Heart right ventricle (tissue), 16 donors: ENCODE data around the gene ADGRE2. TPM values are rescaled to one million over a fixed set of nuclear protein-coding genes. Genes with fewer than 3 reads are reported as not detected.
"Not testable (repeated sequence)": the region's sequence is repeated elsewhere in the genome, so short reads cannot be mapped to it uniquely, and the experiment has no call there.

Source experiments
- ATAC-seq, 8 donors: fragments of 200-7000 bp; cut with Tn5 transposase; one replicate each; pipeline ENCODE4 v1.9.1; 2020; ENCODE audit warnings: mild to moderate bottlenecking in 8 of 8, moderate library complexity in 8 of 8, moderate number of reproducible peaks in 1 of 8
- DNase-seq, 2 donors: peaks; one replicate each; pipeline ENCODE4 v3.0.0-alpha.2; 2020
- H3K27ac ChIP-seq, 10 donors: fragments of 200-600 bp; sonication (generic) in 2 of 10; one replicate each; pipeline versions ENCODE4 v1.5.0 to v1.8.0; 2020 to 2022; ENCODE audit warnings: mild to moderate bottlenecking in 3 of 10
- H3K27me3 ChIP-seq, 7 donors: fragments of 200-600 bp; one replicate each; pipeline ENCODE4 v1.8.0; 2021 to 2022; ENCODE audit warnings: mild to moderate bottlenecking in 2 of 7
- H3K36me3 ChIP-seq, 9 donors: fragments of 200-600 bp; sonication (generic) in 1 of 9; one replicate each; pipeline versions ENCODE4 v1.5.0 to v1.8.0; 2020 to 2022; ENCODE audit warnings: mild to moderate bottlenecking in 2 of 9
- H3K4me1 ChIP-seq, 9 donors: fragments of 200-600 bp; sonication (generic) in 1 of 9; one replicate each; pipeline versions ENCODE4 v1.5.0 to v1.8.0; 2020 to 2022; ENCODE audit warnings: mild to moderate bottlenecking in 4 of 9
- H3K4me3 ChIP-seq, 10 donors: fragments of 200-600 bp; sonication (generic) in 2 of 10; one replicate each; pipeline versions ENCODE4 v1.5.0 to v1.8.0; 2020 to 2022; ENCODE audit warnings: mild to moderate bottlenecking in 7 of 10, moderate library complexity in 2 of 10
- H3K9me3 ChIP-seq, 11 donors: fragments of 200-600 bp in 10 of 11; sonication (generic) in 2 of 11; one replicate each; pipeline versions ENCODE4 v1.5.0 to v1.8.0; 2013 to 2022; ENCODE audit warnings: mild to moderate bottlenecking in 2 of 11, control low read depth in 1 of 11, moderate library complexity in 1 of 11
- CTCF ChIP-seq, 9 donors: fragments of 200-600 bp; sonication (generic) in 2 of 9; IDR thresholded peaks; one replicate each; pipeline versions ENCODE4 v1.5.0 to v1.8.0; 2021 to 2022; ENCODE audit warnings: antibody characterized with exemption in 9 of 9, mild to moderate bottlenecking in 5 of 9, moderate library complexity in 1 of 9
- WGBS, 2 donors: extraction: QIAGEN DNeasy Blood & Tissue Kit; methylation state at CpG; one replicate each; pipeline ENCODE4 v1.1.7; 2013; ENCODE audit warnings: inconsistent platforms in 1 of 2; 5-methylcytosine and 5-hydroxymethylcytosine counted together
- intact Hi-C, 10 donors: fragments of 100-400 bp; cut with DNase I; formaldehyde crosslinking; loops; one replicate each; pipeline versions ENCODE4 v1.11.1 to v1.14.2; 2022
- polyA plus RNA-seq, 2 donors: library from polyadenylated mRNA; stranded (reverse); fragments of 200-250 nt; gene quantifications; one replicate each; pipeline ENCODE4 v1.2.3, GENCODE V29; 2013
- total RNA-seq, 10 donors: library from RNA; stranded (reverse); fragmentation: NEBNext Ultra II Directional in 3 of 10; extraction: Animal tissue kit (Norgen Biotek cat#: 25700) in 3 of 10; gene quantifications; one replicate each; pipeline versions ENCODE4 v1.2.1 to v1.2.4, GENCODE V29; 2021 to 2023
- donor health status: Arrhythmogenic right ventricular cardiomyopathy.
- donor health status: ischemic (EF 13 %, LVEDD 7.1; RV severe dilation, severe dysfunction).
- donor health status: healthy with polysubstance abuse.
- donor health status: DM: no; HTN: yes; CAD: no.
- donor health status: DM: no; HTN: no; CAD: no.
- donor health status: ischemic (EF 25% LVEDD 6.9; RV normal size, moderate dysfunction).
- donor health status: ischemic (EF 25% LVEDD 5.7; RV mildly dilated, moderate dysfunction).
- donor health status: healthy.
- donor health status: DM: yes; HTN: yes; CAD: no.
- donor health status: Ischemic cardiomyopathy.
- donor health status: ischemic (EF 35%, LVEDD 5.7; RV mildly dilated, moderate dysfunction).
- donor health status: nonischemic (EF 11% LVEDD 7.7; RV severe dilation, severe dysfunction).
- donor health status: DM: yes; HTN: yes; CAD: no.
- donor health status: PGD.
- donor health status: ischemic (EF 29% LVEDD 5.4; RV normal size, mild dysfunction).
- donor health status: nonischemic (EF 23%, LVEDD 6.1; RV moderate dilation, normal function).

The ADGRE2 gene
- total and polyA plus RNA-seq, 12 donors = 0.17 to 5.0 (median 0.79) TPM

- intact Hi-C loops = no loop called here
- no peak overlapping the region for H3K4me3 ChIP-seq
- no peak for TF ChIP-seq CTCF (IDR thresholded peaks at IDR 0.05)
- H3K9me3 ChIP-seq = peaks cover 0 to 3% (median 0%) of the 10 kb centered on the region in 11 donors
- WGBS, 2 donors = 87 to 90% methylated on average over 16 of the region's 16 CpGs
- no peaks in the 10 kb centered on the region for H3K36me3 ChIP-seq
- no peak for DNase-seq
- peaks cover 0 to 25% (median 12%) of the 10 kb centered on the region in 7 donors for H3K27me3 ChIP-seq
- H3K4me1 ChIP-seq = peaks cover 0 to 44% (median 0%) of the 10 kb centered on the region in 9 donors
- ATAC-seq = no peak
- peak overlapping the region in 1 of 10 donors; percentile 83 for H3K27ac ChIP-seq
These were observed 4.5 kb upstream of the ADGRE2 start for GRCh38 chr19:14782626-14783409.

GRCh38 chr19:14781713-14782536 lies 3.6 kb upstream of the ADGRE2 start:
- ATAC-seq, DNase-seq, H3K4me3 ChIP-seq, H3K9me3 ChIP-seq, intact Hi-C loops, H3K36me3 ChIP-seq: not testable (repeated sequence)
- H3K27me3 ChIP-seq = peaks cover 0 to 31% (median 15%) of the 10 kb centered on the region in 7 donors
- WGBS, 2 donors = 85 to 90% methylated on average over 17 of the region's 17 CpGs
- peaks cover 0 to 41% (median 0%) of the 10 kb centered on the region in 9 donors for H3K4me1 ChIP-seq
- peak overlapping the region in 1 of 10 donors; percentile 83 for H3K27ac ChIP-seq

GRCh38 chr19:14780622-14781225 lies 2.4 kb upstream of the ADGRE2 start:
- H3K36me3 ChIP-seq, H3K4me3 ChIP-seq, H3K27ac ChIP-seq, intact Hi-C loops, DNase-seq, H3K9me3 ChIP-seq, ATAC-seq: not testable (repeated sequence)
- 69 to 74% methylated on average over 13 to 14 of the region's 14 CpGs for WGBS, 2 donors
- Histone ChIP-seq H3K4me1 (peaks cover 0 to 29% (median 0%) of the 10 kb centered on the region in 9 donors), H3K27me3 (peaks cover 0 to 35% (median 17%) of the 10 kb centered on the region in 7 donors)

- no peak for TF ChIP-seq CTCF (IDR thresholded peaks at IDR 0.05)
- ATAC-seq (no peak), DNase-seq (no peak)
- Histone ChIP-seq H3K9me3 (no peaks in the 10 kb centered on the region), H3K4me1 (peaks cover 0 to 28% (median 0%) of the 10 kb centered on the region in 9 donors), H3K4me3 (no peak overlapping the region), H3K27ac (no peak overlapping the region), H3K36me3 (no peaks in the 10 kb centered on the region), H3K27me3 (peaks cover 0 to 40% (median 30%) of the 10 kb centered on the region in 7 donors)
- intact Hi-C loops = no loop called here
- 47 to 48% methylated on average over 5 of the region's 5 CpGs for WGBS, 2 donors
These were observed 791 bp upstream of the ADGRE2 start for GRCh38 chr19:14779151-14779550.

GRCh38 chr19:14777645-14778044 lies 715 bp downstream of the ADGRE2 start:
- peaks cover 0 to 45% (median 30%) of the 10 kb centered on the region in 7 donors for H3K27me3 ChIP-seq
- H3K4me1 ChIP-seq = peaks cover 0 to 18% (median 0%) of the 10 kb centered on the region in 9 donors
- H3K4me3 ChIP-seq, intact Hi-C loops, DNase-seq, H3K36me3 ChIP-seq, H3K27ac ChIP-seq, ATAC-seq, H3K9me3 ChIP-seq: not testable (repeated sequence)
- WGBS, 2 donors = 93 to 95% methylated on average over 4 of the region's 4 CpGs
